Esophagus (tissue), 2 donors: Measurements from ENCODE around the gene GALNS. TPM values are rescaled to one million over a fixed set of nuclear protein-coding genes. Genes with fewer than 3 reads are reported as not detected.

ENCODE experiments used
- H3K27ac ChIP-seq, 2 donors: one replicate each; pipeline ENCODE4 v1.5.1; 2013; ENCODE audit warnings: low read depth in 2 of 2, mild to moderate bottlenecking in 2 of 2, inconsistent platforms in 1 of 2, low read length in 1 of 2, moderate library complexity in 1 of 2
- H3K27me3 ChIP-seq, 2 donors: one replicate each; pipeline ENCODE4 v1.6.1; 2013; ENCODE audit warnings: low read length in 2 of 2, control low read depth in 1 of 2, mild to moderate bottlenecking in 1 of 2; ENCODE audit not compliant: insufficient read depth in 2 of 2, control insufficient read depth in 1 of 2
- H3K36me3 ChIP-seq, 2 donors: one replicate each; pipeline ENCODE4 v1.6.1; 2013; ENCODE audit warnings: low read length in 1 of 2; ENCODE audit not compliant: control insufficient read depth in 2 of 2, insufficient read depth in 2 of 2
- H3K4me1 ChIP-seq, 2 donors: one replicate each; pipeline ENCODE4 v1.6.1; 2013; ENCODE audit warnings: low read length in 1 of 2; ENCODE audit not compliant: control insufficient read depth in 2 of 2, insufficient read depth in 2 of 2
- H3K4me3 ChIP-seq, 2 donors: one replicate each; pipeline ENCODE4 v1.5.1; 2013; ENCODE audit warnings: low read length in 2 of 2, mild to moderate bottlenecking in 2 of 2, low read depth in 1 of 2, moderate library complexity in 1 of 2
- H3K9me3 ChIP-seq, 2 donors: one replicate each; pipeline ENCODE4 v1.6.1; 2013; ENCODE audit warnings: mild to moderate bottlenecking in 2 of 2, low read depth in 1 of 2, low read length in 1 of 2, moderate library complexity in 1 of 2; ENCODE audit not compliant: control insufficient read depth in 2 of 2, insufficient read depth in 1 of 2
- WGBS, 2 donors: extraction: QIAGEN DNeasy Blood & Tissue Kit; methylation state at CpG; one replicate each; pipeline ENCODE4 v1.1.7; 2013; 5-methylcytosine and 5-hydroxymethylcytosine counted together
- polyA plus RNA-seq, 2 donors: library from polyadenylated mRNA; stranded (reverse); fragments of 200-250 nt; gene quantifications; one replicate each; pipeline ENCODE4 v1.2.3, GENCODE V29; 2013
- donor health status: healthy with polysubstance abuse.
- donor health status: Bipolar disorder and iron deficiency.

The GALNS gene
- polyA plus RNA-seq, 2 donors = 10.7 to 20.4 TPM

DNA sequence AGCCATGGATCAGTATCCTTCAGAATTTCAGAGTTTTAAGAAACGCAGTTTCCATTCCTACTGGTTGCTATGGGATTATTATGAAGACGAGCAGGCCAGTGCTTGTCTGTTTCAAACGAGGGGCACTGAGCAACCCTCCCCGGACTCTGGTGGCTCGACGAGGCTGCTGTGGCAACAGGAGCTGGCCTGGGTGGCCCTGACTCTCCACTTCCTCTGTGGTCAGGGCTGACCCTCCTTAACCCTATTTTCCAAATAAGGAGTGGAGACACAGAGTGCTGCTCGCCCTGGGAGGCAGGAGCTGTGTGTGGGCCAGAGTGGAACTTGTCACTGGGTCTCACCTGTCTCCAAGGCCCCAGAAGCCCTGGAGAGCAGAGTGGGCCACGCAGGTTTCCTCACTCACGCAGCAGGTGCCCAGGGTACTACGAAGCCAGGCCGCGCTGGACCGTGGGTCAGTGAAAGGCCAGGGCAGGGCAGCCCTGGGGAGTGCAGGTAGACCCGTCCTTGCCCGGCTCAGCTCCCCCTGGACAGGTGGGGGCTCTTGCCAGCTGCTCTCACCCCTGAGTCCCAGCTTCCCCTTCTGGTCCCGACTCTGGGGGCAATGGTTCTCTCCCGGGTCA lies 3.3 kb downstream of the GALNS start:
- Histone ChIP-seq H3K27ac (no peak overlapping the region), H3K4me1 (peaks cover 3 to 11% of the 10 kb centered on the region in 2 donors), H3K4me3 (no peak overlapping the region), H3K36me3 (peaks cover 0 to 16% of the 10 kb centered on the region in 2 donors), H3K27me3 (no peaks in the 10 kb centered on the region), H3K9me3 (no peaks in the 10 kb centered on the region)
- WGBS, 2 donors = 76 to 83% methylated on average over 17 of the region's 17 CpGs

DNA sequence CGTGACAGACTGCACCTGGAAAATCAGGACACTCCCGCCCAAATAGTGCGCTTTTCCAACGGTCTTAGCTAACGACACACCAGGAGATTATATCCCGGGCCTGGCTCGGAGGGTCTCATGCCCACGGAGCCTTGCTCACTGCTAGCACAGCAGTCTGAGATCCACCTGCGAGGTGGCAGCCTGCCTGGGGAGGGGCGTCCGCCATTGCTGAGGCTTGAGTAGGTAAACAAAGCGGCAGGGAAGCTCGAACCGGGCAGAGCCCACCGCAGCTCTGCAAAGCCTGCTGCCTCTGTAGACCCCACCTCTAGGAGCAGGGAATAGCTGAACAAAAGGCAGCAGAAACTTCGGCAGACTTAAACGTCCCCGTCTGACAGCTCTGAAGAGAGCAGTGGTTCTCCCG lies 5.1 kb downstream of the GALNS start:
- Histone ChIP-seq H3K27ac (no peak overlapping the region), H3K4me3 (no peak overlapping the region), H3K27me3 (no peaks in the 10 kb centered on the region), H3K36me3 (peaks cover 0 to 16% of the 10 kb centered on the region in 2 donors), H3K4me1 (peaks cover 3 to 4% of the 10 kb centered on the region in 2 donors), H3K9me3 (no peaks in the 10 kb centered on the region)
- 91 to 95% methylated on average over 19 of the region's 19 CpGs for WGBS, 2 donors

DNA sequence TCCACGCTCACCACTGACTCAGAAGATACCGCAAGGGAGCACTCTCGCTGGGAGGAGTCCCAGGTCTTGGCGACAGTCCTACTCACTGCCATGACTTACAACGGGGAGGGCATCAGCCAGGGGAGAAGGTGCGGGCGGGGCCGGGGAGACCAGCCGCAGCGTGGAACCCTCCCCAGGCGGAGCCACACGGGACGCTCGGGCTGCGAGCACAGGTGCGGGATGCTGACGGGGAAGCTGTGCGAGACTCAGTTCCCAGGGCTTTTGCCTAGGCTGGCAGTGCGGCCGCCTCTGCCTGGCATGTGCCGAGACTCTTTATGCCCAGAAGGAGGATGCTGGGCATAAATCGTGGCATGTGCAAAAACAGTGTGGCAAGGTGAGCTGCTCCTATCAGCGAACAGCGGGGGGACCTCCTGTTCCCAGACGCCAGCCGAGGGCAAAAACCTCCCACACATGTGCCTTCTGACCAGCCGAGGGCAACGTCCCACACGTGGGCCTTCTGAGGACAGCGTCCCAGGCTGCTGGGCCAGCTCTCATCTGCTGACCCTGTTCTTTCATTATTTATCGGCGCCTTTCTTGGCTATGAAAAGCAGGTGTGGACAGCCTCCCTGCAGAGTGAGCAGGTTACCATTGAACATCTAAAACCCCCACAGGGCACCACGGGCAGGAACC lies 6.1 kb downstream of the GALNS start:
- no peaks in the 10 kb centered on the region for H3K9me3 ChIP-seq
- WGBS, 2 donors = 94 to 97% methylated on average over 33 of the region's 33 CpGs
- no peaks in the 10 kb centered on the region for H3K4me1 ChIP-seq
- H3K27me3 ChIP-seq = no peaks in the 10 kb centered on the region
- H3K36me3 ChIP-seq = peaks cover 0 to 16% of the 10 kb centered on the region in 2 donors
- no peak overlapping the region for H3K4me3 ChIP-seq
- no peak overlapping the region for H3K27ac ChIP-seq

DNA sequence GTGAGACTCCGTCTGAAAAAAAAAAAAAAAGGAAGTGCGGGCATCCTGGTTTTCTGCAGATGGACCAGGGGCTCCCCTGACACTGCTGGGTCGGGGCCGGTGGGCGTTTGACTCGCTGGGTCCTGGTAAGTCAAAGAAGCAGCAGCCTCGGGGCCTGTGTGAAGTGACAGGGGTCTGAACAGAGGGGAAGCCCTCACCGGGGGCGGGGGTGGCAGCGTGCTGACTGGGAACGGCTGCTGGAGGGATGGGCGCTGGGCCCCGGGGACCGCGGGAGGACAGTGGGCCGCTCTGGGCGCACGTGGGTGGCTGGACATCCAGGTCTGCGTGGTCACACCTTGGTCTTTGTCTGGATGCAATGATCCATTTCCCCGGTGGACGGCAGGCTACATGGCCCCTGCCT lies 8.2 kb downstream of the GALNS start:
- Histone ChIP-seq H3K4me1 (no peaks in the 10 kb centered on the region), H3K27ac (no peak overlapping the region), H3K27me3 (no peaks in the 10 kb centered on the region), H3K4me3 (no peak overlapping the region), H3K36me3 (peaks cover 0 to 11% of the 10 kb centered on the region in 2 donors), H3K9me3 (no peaks in the 10 kb centered on the region)
- WGBS, 2 donors = 90 to 91% methylated on average over 21 of the region's 21 CpGs

GRCh38 chr16:88847654-88848053 lies 9.1 kb downstream of the GALNS start:
- peaks cover 0 to 14% of the 10 kb centered on the region in 2 donors for H3K36me3 ChIP-seq
- H3K4me1 ChIP-seq = no peaks in the 10 kb centered on the region
- no peaks in the 10 kb centered on the region for H3K27me3 ChIP-seq
- peaks cover 0 to 2% of the 10 kb centered on the region in 2 donors for H3K9me3 ChIP-seq
- H3K4me3 ChIP-seq = no peak overlapping the region
- 90 to 94% methylated on average over 18 of the region's 18 CpGs for WGBS, 2 donors
- H3K27ac ChIP-seq = no peak overlapping the region

DNA sequence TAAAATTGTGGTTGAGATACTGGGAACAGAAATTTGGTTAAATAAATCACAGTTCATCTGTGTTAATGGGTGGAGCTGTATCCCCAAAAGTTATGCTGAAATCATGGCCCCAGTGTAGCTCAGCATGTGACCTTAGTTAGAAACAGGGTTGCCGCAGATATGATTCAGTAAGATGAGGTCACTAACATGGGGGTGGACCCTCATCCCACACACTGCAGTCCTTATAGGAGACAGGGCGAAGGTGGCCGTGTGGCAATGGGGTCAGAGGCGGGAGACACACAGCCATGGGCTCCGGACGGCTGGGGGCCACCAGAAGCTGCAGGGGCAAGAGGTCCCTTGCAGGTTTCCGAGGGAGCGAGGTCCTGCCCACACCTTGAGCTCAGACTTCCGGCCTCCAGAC lies 10.7 kb downstream of the GALNS start:
- no peaks in the 10 kb centered on the region for H3K4me1 ChIP-seq
- WGBS, 2 donors = 96 to 97% methylated on average over 9 of the region's 9 CpGs
- no peak overlapping the region for H3K27ac ChIP-seq
- peaks cover 0 to 2% of the 10 kb centered on the region in 2 donors for H3K9me3 ChIP-seq
- H3K27me3 ChIP-seq = no peaks in the 10 kb centered on the region
- H3K4me3 ChIP-seq = no peak overlapping the region
- H3K36me3 ChIP-seq = peaks cover 0 to 23% of the 10 kb centered on the region in 2 donors

- H3K27ac ChIP-seq = no peak overlapping the region
- H3K4me3 ChIP-seq = no peak overlapping the region
- H3K9me3 ChIP-seq = peaks cover 0 to 2% of the 10 kb centered on the region in 2 donors
- WGBS, 2 donors = 64% methylated on average over 11 of the region's 11 CpGs
- no peaks in the 10 kb centered on the region for H3K4me1 ChIP-seq
- peaks cover 0 to 31% of the 10 kb centered on the region in 2 donors for H3K36me3 ChIP-seq
- H3K27me3 ChIP-seq = no peaks in the 10 kb centered on the region
Measured at GRCh38 chr16:88844419-88845036, 12.2 kb downstream of the GALNS start.

DNA sequence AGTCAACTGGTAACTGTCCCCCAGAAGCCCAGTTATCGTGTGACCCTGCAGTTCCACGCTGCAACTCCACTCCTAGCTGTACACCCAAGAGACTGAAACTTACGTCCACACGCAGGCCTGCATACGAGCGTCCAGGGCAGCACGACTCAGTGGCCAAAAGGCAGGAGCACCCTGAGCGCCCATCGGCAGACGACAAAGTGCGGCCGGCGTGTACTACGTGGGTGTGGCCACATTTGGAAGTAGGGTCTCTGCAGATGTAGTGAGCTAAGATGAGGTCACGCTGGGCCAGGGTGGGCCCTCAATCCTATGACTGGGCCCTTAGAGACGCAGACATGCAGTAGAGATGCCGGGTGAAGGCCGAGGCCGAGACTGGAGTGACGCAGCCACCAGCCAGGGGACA lies 13.5 kb downstream of the GALNS start:
- Histone ChIP-seq H3K9me3 (peaks cover 0 to 2% of the 10 kb centered on the region in 2 donors), H3K27ac (no peak overlapping the region), H3K36me3 (peaks cover 0 to 38% of the 10 kb centered on the region in 2 donors), H3K27me3 (no peaks in the 10 kb centered on the region), H3K4me3 (no peak overlapping the region), H3K4me1 (no peaks in the 10 kb centered on the region)
- WGBS, 2 donors = 94 to 96% methylated on average over 20 of the region's 20 CpGs

DNA sequence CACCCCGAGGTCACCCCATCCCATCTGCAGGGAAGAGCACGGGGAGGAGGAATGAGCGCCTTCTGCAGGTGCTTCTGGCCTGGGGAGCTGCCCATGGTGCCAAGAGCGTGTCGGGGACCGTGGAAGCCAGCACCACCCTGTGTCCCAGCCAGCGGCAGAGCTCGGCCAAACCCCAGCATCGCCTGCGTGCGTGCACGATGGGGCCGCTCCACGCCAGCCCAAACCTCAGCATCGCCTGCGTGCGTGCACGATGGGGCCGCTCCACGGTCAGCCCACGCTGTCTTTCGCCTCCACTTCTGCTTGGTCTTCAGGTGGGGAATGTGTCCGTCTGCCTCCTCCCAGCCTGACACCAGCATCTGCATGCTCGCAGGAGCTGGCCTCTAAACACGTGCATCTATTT lies 13.9 kb downstream of the GALNS start:
- no peaks in the 10 kb centered on the region for H3K4me1 ChIP-seq
- no peak overlapping the region for H3K27ac ChIP-seq
- no peak overlapping the region for H3K4me3 ChIP-seq
- peaks cover 0 to 38% of the 10 kb centered on the region in 2 donors for H3K36me3 ChIP-seq
- WGBS, 2 donors = 93 to 95% methylated on average over 25 of the region's 25 CpGs
- no peaks in the 10 kb centered on the region for H3K27me3 ChIP-seq
- H3K9me3 ChIP-seq = peaks cover 0 to 2% of the 10 kb centered on the region in 2 donors
